NK-92 treated with Interleukin-12 subunit alpha and Interleukin-12 subunit beta, amount 100 ng/mL, for 24 hours (cell line): ENCODE data around the gene TMUB1.

ENCODE experiments used
- DNase-seq: peaks from one replicate; lab custom pipeline; 2025; lab: John Stamatoyannopoulos, UW

TMUB1 gene

GRCh38 chr7:151085329-151085690, 2.0 kb upstream of the TMUB1 start:
- no peak for DNase-seq

DNA sequence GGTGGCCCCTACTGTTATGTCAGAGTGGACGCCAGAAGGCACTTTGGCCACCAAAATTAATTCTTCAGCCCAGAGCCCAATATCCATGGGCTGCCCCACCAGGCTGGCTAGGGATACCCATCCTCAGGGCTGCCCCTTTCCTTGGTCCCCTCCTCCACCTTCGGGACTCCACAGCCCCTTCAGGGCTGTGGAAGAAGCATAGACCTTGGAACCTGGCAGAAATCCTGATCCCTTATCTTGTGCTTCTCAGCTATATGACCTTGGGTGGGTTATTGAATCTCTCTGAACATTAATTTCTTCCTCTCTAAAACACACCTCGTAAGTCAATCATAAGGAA, 499 bp upstream of the TMUB1 start:
- DNase-seq, result no peak

DNA sequence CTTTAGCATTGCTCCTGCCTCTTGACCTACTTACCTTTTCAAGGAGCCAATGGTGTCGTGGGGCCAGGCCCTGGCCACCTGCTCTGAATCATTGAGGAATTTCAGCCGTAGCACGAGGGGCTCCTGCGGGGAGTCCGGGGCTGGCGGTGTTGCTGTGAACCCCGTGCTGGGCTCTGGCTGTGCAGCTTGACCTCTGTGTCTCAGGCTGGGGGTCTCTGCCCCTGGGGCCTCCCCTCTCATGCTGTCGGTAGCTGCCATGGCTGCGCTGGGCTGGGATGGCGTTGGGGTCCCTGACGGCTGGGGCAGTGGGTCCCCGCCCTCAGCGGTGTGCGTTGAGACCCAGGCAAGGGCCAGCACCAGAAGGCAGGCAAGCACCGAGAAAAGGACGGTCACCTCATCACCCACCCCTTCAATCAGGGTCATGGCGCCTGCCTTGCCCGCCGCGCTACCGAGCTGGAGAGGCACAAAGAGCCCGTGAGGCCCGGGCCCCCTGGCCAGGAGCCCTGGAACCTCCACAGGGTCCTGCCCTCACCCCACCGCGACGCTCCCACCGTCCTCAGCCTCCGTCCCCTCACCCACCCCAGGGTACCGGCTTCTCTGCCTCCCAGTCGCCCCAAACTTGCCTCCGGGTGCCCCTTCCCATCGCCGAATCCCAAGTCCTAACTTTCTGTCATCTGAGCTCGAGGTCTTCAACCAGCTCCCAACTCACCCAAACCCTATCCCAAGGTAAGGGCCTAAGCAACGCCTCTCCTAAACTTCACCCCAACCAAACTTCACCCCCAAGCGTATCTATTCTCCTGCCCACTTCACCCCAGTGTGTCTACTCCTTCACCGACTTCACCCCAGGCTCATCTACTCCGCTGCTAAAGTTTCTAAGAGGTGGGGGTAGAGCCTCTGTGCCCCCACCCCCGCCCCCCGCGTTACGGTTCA, 887 bp downstream of the TMUB1 start:
- DNase-seq, result no peak

GRCh38 chr7:151081170-151082101, 1.9 kb downstream of the TMUB1 start:
- DNase-seq, result no peak

DNA sequence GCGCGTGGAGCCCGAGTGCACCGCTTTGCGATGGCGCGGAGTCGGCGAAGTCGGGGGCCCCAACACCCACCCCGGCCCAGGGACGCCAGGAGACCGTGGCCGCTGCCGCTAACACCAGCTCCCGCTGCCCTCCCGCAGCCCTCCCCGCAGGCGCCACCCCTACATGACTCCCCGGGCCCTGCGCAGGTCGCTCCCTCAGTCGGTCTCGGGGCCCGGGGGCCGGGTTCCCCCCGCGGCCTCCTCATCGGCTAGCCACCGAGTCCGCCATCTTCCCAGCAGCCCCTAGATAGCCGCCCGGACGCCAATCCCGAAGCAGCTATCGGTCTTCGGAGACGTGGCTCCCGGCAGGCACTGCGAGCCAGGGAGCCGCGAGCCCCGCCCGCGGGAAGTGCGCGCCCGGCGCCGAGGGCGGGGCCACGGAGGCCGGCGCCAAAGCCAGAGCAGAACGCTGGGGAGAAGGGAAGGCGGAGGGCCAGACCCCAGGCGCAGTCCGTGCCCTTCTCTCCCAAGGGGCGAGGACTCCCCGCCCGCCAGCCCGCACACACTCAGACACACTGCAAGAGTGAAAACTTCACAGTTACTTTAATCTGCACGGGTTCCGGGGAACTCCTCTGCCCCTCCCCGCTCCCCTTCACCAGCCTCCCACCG, 2.6 kb downstream of the TMUB1 start, which contains the start of gene FASTK:
FASTK (minus strand) TSS at position 288 of the 648 bp plus-strand sequence; CDS start at position 245, 43 bp downstream.
- DNase-seq, result peak; percentile 85

DNA sequence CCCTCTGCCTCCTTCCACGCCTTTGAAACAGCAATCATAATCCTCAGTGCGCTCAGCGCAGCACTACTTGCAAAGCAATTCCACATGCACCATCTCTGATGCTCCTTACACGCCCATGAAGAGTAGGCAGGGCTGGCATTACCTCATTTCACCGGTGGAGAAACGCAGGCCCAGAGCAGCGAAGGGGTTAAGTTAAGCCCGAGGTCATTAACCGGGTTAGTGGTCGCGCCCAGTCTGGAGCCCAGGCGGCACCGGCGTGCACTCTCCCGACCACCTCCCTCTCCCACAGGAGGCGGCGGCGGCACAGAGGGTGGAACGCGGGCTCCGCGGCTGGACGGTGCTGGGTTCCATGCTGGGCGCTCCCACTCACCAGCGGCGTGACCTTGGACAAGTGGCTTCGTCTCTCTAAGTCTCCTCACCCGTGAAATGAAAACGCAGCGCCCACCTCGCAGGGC, 3.2 kb downstream of the TMUB1 start:
- no peak for DNase-seq

DNA sequence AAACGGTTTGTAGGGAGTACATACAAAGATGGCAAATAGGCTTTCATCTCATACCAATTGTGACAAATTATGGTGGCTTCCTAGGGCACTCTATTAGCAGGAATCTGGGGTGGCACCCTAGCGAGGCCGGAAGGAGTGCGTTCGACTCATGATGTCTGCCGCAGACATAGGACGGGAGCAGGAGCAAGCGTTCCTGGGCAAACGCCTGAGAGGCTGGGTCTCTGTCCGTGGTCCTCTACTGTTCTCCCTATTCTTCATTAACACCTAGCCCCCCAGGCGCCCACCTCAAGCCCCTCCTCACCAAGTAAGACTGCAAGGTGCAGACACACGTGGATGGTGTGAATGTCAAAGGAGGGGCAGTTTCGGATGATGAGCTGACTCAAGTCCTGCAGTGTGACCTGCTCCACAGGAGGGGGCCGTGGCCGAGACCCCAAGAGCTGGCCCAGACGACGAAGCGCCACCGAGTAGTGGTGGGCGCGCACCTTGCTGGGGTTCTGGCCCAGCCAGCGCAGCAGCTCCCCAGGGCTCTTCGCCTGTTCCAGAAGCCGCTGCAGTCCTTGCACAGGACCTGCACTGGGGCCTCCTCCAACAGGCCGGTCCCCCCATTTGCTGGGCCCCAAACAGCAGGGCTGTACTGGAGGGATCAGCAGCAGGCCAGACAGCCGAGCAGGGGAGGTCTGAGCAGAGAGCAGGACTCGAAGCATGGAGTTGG, 3.9 kb downstream of the TMUB1 start:
- no peak for DNase-seq

GRCh38 chr7:151078233-151079040, 4.9 kb downstream of the TMUB1 start:
- DNase-seq, result no peak

GRCh38 chr7:151077705-151078232, 5.5 kb downstream of the TMUB1 start:
- no peak for DNase-seq

- no peak for DNase-seq
Observed at GRCh38 chr7:151076863-151077704, 6.2 kb downstream of the TMUB1 start.

GRCh38 chr7:151075978-151076426, 7.3 kb downstream of the TMUB1 start:
- DNase-seq, result no peak

DNA sequence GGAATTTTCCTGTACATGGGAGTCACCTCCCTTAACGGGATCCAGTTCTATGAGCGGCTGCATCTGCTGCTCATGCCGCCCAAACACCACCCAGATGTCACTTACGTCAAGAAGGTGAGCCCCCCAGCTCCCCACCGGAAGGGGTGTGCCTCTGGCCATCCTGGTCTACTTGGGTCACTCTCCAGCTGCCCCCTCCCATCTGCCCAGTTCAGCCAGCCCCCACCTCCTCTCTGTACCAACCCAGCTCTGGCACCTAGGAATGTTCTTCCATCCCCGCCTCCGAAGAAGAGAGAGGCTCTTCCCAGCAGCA, 7.7 kb downstream of the TMUB1 start:
- no peak for DNase-seq

DNA sequence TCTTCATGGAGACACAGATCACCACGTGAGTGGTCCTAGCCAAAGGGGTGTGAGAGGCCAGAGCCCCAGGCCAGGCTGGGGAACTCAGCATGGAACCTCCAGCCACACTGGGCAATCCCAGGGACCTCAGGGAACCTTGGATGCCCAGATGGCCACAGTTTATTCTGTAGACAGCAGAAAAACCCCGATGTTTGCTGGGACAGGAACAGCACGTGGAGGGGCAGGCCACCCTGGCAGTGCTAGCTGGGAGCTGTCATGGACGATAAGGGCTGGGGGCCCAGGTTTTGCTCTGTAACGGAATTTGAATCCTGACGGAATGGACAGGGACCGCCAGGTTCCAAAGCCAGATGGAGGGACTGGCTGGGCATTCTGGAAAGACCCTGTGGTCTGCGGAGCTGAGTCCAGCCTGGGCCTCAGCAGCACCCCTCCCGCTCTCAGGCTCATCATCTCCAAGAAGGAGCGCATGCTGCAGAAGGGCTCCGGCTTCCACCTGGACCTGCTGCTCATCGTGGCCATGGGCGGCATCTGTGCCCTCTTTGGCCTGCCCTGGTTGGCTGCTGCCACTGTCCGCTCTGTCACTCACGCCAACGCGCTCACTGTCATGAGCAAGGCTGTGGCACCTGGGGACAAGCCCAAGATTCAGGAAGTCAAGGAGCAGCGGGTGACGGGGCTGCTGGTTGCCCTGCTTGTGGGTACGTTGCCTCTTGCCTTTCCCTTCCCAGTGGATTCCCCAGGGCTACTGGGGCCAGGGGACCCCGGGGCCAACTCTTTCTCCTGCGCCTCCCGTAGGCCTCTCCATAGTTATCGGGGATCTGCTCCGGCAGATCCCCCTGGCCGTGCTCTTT, 8.3 kb downstream of the TMUB1 start:
- no peak for DNase-seq

DNA sequence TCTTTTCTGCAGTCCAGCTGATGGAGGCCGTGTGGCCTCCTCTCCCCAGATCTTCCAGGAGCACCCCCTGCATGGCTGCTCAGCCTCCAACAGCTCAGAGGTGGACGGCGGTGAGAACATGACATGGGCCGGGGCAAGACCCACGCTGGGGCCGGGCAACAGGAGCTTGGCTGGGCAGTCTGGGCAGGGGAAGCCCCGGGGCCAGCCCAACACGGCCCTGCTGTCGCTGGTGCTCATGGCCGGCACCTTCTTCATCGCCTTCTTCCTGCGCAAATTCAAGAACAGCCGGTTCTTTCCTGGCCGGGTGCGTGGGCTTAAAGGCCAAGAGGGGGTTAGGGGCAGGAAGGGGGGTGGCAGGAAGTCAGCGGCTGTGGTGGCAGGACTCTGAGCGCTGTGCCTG, 9.3 kb downstream of the TMUB1 start:
- DNase-seq, result no peak

DNA sequence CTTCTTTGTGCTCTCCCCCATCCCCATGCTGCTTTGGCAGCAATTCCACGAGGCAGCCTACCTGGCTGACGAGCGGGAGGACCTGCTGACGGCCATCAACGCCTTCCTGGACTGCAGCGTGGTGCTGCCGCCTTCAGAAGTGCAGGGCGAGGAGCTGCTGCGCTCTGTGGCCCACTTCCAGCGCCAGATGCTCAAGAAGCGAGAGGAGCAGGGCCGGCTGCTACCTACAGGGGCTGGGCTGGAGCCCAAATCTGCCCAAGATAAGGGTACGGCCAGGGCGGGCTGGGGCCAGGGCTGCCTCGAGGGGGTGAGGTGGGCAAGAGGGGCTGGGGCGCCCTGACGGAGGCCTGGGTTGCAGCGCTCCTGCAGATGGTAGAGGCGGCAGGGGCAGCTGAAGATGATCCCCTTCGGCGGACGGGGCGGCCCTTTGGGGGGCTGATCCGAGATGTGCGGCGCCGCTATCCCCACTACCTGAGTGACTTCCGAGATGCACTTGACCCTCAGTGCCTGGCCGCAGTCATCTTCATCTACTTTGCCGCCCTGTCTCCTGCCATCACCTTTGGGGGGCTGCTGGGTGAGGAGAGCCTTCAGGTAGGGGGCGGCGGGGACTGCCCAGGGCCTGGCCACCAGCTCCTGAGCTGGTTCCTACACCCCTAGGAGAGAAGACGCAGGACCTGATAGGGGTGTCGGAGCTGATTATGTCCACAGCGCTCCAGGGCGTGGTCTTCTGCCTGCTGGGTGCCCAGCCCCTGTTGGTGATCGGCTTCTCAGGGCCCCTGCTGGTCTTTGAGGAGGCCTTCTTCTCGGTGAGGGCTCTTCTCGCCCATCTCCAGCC, 12.0 kb downstream of the TMUB1 start:
- DNase-seq, result no peak

GRCh38 chr7:151070574-151070960, 12.7 kb downstream of the TMUB1 start:
- no peak for DNase-seq

DNA sequence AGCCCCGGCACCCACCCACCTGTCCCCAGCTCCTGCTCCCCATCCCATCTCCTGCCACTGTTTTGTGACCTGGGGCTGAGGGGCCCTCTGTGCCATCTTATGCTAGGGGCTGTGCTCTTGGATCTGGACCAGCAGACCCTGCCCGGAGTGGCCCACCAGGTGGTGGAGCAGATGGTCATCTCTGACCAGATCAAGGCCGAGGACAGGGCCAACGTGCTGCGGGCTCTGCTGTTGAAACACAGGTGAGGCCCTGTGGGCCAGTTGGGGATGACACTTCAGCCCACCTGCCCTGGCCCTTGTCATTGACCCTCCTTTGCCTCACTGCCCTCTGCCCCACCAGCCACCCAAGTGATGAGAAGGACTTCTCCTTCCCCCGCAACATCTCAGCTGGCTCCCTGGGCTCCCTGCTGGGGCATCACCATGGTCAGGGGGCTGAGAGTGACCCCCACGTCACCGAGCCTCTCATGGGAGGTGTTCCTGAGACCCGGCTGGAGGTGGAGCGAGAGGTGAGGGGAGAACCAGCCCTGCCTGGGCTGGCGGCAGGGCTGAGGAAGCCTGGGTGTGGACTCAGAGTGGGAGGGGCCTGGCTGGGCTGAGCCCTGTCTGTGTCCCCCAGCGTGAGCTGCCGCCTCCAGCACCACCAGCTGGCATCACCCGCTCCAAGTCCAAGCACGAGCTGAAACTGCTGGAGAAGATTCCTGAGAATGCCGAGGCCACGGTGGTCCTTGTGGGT, 13.3 kb downstream of the TMUB1 start:
- DNase-seq, result no peak
